CD4-positive, alpha-beta T cell treated with Interleukin-6 at 100 ng/mL for 8 hours (primary cell): ENCODE measurements around the gene INPP4B.

Experiments used
- DNase-seq: peaks from one replicate; pipeline ENCODE4 v3.0.0-alpha.2; 2020; ENCODE audit warnings: mixed read lengths, low spot score

Gene INPP4B

GRCh38 chr4:142372530-142373260 is 473.4 kb downstream of the INPP4B start:
- no peak for DNase-seq

DNA sequence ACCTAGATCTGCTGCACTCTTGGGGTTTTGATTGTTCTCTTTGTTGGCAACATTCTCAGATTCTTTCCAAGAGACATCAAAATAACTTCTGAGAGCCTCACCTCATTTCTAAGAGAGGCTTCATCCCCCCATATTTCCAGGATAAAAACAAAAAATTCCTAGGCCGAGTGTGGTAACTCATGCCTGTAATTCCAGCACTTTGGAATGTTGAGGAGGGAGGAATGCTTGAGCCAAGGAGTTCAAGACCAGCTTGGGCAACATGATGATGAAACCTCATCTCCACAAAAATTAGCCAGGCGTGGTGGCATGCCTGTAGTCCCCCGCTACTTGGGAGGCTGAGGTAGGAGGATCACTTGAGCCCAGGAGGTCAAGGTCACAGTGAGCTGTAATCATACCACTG is 477.0 kb downstream of the INPP4B start:
- DNase-seq: no peak

DNA sequence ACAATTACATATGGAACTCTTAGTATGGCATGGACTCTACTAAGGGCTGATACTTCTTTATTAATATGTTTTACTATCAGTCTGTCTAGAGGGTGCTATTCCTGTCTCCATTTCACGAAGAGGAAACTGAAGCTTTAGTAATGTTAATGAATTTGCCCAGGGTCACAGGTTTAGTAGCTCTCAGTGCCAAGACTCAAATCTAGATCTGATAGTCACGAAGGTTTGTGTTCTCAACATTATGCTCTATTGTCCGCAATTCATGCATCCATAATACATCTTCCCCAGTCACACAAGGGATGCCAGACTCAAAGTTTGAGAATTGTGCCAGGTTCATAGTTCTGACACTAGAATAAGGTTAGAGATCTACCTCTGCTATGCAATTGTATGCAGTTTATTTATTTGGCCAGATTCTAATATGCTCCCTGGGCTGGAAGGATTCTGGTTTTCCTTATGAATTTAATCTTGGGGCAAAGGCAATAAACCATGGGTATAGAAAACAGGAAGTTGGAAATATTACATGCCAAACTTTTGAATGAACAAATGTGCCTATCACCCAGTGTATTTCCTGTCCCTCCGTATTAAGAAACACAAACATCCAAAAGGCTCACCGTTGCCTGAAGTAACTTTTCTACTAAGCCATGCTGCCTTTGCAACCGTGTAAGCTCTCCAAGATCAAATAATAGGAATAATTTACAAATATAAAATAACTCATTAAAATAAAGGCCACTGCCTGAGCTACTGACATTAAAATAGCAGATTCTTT is 478.5 kb downstream of the INPP4B start:
- no peak for DNase-seq

GRCh38 chr4:142366769-142367181 is 479.3 kb downstream of the INPP4B start:
- DNase-seq: no peak

DNA sequence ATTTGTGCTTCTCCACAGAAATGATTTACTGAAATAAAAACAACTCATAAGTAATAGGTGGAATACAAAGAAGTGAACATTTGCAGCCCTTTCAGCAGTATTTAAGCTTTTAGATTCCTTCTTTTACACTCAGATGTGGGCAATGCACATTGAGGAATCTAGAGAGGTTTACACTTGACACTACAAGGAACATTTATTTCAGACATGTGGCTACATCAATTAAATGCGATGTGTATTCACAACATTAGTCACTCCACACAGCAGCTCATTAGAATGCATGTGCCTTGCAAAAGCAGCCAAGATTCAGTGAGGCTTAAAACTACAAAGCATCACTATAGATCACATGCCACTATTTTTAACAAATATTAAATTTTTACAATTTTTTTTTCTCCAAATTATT is 480.7 kb downstream of the INPP4B start:
- DNase-seq: no peak

GRCh38 chr4:142363686-142364085 is 482.4 kb downstream of the INPP4B start:
- no peak for DNase-seq

GRCh38 chr4:142361981-142362380 is 484.1 kb downstream of the INPP4B start:
- no peak for DNase-seq

DNA sequence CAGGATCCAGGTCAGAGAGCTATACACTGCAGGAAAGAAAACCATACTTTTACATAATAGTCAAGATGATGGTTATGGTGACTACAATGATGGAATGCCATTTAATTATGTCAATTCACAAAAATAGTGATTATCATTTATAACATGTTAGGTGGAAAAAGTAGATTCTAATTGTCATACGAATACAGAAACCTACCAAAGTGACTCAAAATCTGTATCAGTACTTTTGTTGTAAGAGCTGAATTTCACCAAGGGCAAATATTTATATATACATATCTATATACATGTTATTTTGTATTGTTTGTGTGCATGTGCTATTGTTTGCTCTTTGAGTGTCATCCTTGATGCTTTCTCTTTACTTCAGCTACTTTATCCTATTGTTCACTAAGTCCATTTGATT is 485.4 kb downstream of the INPP4B start:
- DNase-seq: no peak

GRCh38 chr4:142358656-142359055 is 487.4 kb downstream of the INPP4B start:
- DNase-seq: no peak

GRCh38 chr4:142356801-142357200 is 489.3 kb downstream of the INPP4B start:
- peak; percentile 34 for DNase-seq

DNA sequence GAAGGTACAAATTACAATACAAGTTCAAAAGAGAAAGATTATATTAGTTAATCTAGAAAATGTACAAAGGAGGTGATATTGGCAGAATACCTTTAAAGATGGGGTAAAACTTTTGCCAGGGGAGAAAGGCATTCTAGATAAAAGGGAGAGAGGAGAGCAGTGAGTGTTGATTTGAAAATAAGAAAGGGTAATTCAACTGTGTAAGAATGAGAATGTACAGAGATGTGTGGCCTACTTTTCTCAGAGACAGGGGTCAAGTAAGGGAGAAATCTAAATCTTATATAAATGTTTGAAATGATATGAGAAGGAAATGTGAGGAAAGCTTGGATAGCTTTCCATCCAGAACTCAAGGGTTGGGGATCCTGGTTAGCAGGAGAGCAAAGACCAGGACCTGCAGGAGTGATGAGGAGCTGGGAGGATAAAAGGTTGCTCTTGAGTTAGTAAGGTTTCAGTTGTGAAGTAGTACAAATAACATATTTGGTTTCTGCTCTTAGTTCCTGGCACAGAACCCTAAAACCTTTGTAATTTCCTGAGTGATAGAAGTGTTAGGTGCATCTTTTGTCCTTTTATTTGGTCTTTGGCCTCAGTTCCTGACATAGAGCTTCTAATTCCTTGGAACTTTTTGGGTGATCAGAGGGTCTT is 489.9 kb downstream of the INPP4B start:
- DNase-seq: no peak

GRCh38 chr4:142355421-142355930 is 490.6 kb downstream of the INPP4B start:
- no peak for DNase-seq

- peak; percentile 65 for DNase-seq
Measured at GRCh38 chr4:142354794-142355420, 491.2 kb downstream of the INPP4B start.

- DNase-seq: no peak
Measured at GRCh38 chr4:142354041-142354440, 492.1 kb downstream of the INPP4B start.

GRCh38 chr4:142353149-142353738 is 492.9 kb downstream of the INPP4B start:
- DNase-seq: peak; percentile 30

DNA sequence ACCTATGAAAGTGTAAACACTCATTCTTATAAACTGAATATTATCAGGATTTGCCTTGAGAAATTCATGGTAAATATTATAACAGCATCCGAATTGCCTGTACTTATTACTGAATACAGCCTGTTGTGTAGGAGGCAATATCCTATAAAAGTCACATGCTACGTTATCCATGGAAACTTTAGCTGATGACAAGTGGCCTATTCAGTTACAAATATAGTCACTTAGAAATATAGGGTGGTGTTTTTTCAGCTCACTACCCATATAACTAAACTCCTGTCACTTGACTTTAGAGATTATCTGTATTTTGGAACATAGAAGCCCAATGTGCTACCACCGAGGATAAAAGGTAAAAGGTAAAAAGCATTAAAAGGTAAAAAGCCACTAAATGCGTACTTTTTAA is 493.4 kb downstream of the INPP4B start:
- no peak for DNase-seq

DNA sequence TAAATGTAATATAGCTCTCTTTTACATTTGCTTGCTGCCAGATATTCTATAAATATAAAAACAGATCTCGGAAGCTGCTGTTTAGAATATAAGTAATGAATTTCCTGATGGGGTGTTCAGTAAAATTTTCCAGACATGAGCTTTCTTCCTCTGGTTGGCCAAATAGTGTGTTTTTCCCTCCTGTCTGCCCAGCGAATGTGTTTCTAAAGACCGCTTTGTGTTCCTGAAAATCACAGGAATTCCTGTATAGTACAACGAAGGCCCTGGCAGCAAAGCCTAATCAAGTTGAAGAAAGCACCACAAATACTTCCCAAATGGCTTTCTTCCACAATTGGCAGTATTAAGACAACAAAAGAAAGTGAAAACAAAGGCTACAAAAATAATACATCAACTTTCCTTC is 494.1 kb downstream of the INPP4B start:
- DNase-seq: no peak

DNA sequence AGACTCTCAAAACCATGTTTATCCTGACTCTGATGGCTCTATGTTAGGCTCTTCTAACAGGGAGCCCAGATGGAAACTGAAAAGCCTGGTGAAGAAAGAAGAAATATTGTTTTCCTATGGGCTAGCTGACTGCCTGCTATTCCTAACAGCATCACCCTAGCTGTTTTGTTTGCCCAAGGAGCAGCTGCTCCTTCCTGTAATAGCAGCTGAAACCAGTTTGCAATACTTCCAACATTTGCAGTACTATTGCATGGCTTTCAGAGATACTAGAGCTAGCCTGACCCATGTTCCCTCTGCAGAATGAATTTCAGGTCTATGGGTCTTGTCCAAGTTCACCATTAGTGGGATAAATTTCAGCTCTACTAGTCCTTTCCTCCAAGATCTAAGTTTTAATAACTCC is 495.2 kb downstream of the INPP4B start:
- DNase-seq: no peak

- no peak for DNase-seq
Measured at GRCh38 chr4:142348613-142349021, 497.5 kb downstream of the INPP4B start.

DNA sequence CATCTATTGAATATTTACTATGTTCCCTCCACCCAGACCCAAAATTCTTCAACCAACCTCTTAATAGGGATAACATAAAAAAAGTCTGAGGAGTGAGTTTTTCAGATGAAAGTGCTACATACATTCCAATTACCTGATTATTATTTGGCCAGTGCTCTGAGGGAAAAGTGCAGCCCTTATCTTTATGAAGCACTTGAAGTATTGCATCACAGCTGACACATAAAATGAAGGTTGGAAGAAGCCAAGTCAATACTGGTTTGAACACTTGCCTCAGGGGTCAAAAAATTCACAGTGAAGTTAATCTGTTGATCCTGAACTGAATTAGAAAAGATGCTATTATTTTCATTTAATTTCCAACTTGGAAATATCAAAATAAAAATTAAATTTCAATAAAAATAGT is 498.9 kb downstream of the INPP4B start:
- DNase-seq: no peak

- DNase-seq: no peak
Measured at GRCh38 chr4:142345924-142346323, 500.2 kb downstream of the INPP4B start.

GRCh38 chr4:142341268-142341667 is 504.8 kb downstream of the INPP4B start:
- DNase-seq: no peak
